Placental epithelial cell (primary cell): ENCODE results near the gene FCER1G. TPM values are rescaled to one million over a fixed set of nuclear protein-coding genes. Genes with fewer than 3 reads are reported as not detected.

ENCODE experiments used
- total RNA-seq: library from RNA; depleted of rRNA; stranded (reverse); fragments of >200 nt; gene quantifications from 2 replicates; pipeline ENCODE4 v1.2.3, GENCODE V29; 2012

The FCER1G gene
- 0.39 and 0.65 TPM in 2 replicates for total RNA-seq

GRCh38 chr1:161215076-161215475 is at the start of gene FCER1G:
Gene FCER1G (plus strand): TSS chr1:161215295. CDS start chr1:161215322, 27 bp downstream.

DNA sequence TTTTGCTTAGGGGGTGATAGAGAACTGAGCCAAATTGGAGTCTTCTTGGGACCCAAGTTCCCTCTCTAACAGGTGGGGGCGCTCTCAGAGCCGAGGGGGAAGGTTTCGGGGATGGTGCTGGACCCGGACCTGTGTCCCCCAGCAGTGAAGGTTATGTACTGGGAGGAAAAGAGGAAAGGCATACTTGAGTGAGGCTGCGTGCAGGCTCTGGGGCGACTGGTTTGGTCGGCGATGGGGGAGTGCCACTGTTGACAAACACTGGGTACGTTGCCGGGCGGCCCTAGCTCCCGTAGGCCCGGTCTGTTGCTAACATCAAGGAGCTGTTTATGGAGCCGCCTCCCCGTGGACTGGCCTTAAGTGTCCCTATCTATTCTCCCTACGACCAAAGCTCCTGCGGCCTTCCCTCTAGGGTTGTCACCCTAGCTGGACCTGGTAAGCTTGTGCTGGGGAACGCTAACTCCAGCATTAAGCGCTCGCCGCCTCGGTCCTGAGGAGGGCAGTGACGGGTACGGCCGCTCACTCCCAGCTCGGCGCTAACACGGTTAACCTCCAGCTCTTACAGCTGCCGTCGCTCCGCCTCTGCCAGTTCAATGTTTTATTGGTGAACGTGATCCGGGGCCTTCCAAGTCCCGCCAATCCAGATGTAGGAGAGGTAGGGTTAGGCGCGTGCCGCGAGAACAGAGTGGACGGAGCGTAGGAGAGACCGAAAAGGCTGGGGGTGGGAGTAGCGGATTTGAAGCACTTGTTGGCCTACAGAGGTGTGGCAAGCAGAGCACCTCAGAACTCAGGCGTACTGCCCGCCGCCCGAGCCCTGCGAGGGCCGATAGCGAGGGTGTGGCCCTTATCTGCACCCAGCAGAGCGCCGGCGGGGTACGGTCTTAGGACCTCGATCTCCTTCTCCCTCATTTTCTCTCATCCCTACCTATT is 49.1 kb upstream of the FCER1G start, which contains the start of gene PPOX:
Gene PPOX (plus strand): TSS at position 685 of the 927 bp plus-strand sequence. CDS start 422 bp downstream, outside the sequence.

GRCh38 chr1:161177112-161177935 is 37.8 kb upstream of the FCER1G start, which contains the start of gene B4GALT3:
Gene B4GALT3 (minus strand): TSS chr1:161177507. CDS start chr1:161176060, 1,447 bp downstream.

DNA sequence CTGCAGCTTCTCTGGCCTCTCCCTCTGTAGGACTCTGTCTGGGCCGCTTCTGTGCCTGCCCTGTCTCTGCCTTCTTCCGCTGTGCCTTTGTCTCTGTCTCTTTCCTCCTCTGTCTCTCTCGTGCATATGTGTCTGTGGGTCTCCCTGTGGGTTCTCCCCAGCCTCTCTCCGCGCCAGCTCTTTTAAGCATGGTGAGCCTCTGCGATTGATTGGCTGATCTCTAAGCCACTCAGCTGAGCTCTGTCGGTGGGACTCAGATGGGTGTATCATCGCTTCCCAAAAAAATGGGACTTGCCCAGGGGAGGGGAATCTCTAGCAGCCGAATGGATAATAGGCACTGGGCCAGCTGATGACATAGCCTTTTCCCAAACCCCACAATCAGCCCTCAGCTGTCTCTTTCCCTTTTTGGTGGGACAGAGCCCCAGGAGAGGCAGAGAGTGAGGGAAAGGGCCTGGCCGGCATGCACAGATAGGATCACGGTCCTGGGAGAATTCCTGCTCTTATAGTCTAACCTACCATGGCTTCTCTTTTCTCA is 16.1 kb upstream of the FCER1G start, which contains the start of gene ADAMTS4:
Gene ADAMTS4 (minus strand): TSS at position 158 of the 535 bp plus-strand sequence. CDS start 427 bp downstream, outside the sequence.

GRCh38 chr1:161201836-161202712 is 13.0 kb upstream of the FCER1G start, which contains the start of gene NDUFS2:
Gene NDUFS2 (plus strand): TSS chr1:161202367. CDS start chr1:161202386, 19 bp downstream.

GRCh38 chr1:161225534-161226319 is 10.6 kb downstream of the FCER1G start, which contains the start of gene TOMM40L:
Gene TOMM40L (plus strand): TSS chr1:161226060. CDS start chr1:161226490, 430 bp downstream.

DNA sequence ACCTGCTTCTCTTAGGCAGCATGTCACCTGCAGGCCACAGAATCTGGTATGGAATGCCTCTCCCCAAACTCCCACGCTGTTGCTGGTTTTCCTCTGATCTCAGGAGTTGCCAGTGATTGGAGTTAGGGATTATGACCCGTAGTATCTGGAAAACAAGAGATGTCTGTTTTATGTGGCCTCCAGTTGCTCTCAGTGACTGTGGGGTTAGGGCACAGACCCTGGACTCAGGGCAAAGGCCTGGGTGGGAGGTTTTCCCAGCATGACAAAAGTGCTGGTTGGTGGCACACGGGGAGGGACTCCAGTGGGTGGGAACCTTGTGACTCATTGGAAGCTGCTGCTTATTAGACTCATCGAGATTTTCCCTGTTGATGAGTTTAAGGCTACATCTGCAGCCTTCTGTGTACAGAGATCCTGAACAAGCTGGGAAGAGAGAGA is 23.0 kb downstream of the FCER1G start, which contains the start of gene NR1I3:
Gene NR1I3 (minus strand): TSS at position 165 of the 435 bp plus-strand sequence. CDS start 1,638 bp downstream, outside the sequence.

DNA sequence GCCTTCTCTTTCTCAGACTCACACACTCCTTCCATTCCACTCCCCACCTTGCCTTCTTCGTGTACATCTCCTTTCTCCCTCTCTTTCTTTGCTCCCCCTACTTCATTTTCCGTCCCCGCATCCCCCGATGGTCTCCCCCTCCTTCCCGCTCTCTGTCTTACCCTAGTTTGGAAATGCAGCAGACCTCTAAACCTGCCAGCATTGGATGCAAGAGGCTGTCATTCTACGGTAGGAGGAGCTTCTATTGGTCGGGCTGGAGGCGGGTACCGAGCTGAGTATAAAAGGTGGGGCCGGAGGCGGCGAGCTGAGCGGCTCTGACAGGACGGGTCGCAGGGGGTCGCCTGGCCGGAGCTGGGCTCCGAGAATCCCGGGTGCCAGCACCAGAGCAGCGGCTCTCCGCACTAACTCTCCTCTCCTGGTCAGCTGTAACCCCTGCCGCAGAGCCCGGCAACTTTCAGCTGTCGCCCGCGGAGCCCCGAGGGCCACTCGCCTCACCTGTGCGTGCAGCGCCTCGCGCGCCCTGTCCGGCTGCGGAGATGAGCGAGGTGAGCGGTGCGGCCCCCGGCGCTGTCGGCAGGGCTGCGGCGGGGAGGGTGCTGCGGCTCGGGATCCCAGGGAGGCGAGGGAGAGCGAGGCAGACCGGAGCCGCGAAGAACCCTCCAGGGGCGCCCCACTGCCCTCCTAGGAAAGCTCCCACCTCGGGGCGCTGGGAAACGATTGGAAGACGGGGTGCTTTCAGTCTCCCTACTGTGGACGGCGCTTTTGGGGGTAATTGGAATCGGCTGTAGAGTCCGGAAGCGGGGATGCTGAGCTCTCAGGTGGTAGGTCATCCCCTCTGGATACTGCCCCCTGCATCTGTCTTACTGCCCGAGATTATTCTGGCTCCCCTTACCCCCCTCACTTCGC is 43.6 kb downstream of the FCER1G start, which contains the start of gene PCP4L1:
Gene PCP4L1 (plus strand): TSS at position 307 of the 906 bp plus-strand sequence. CDS start 230 bp downstream, at position 537.

Other genes starting within 250 kb of the FCER1G start
- 107 and 238 TPM in 2 replicates for gene F11R, start 194.1 kb upstream of the FCER1G start, total RNA-seq
- 57.7 and 112 TPM in 2 replicates for gene TSTD1, start 176.3 kb upstream of the FCER1G start, total RNA-seq
- gene USF1, start 169.3 kb upstream of the FCER1G start, total RNA-seq: 69.6 and 112 TPM in 2 replicates
- 1.2 and 2.5 TPM in 2 replicates for gene ARHGAP30, start 145.4 kb upstream of the FCER1G start, total RNA-seq
- gene NECTIN4, start 125.7 kb upstream of the FCER1G start, total RNA-seq: 47.5 and 187 TPM in 2 replicates
- gene KLHDC9, start 116.9 kb upstream of the FCER1G start, total RNA-seq: 2.4 and 3.5 TPM in 2 replicates
- 14.6 and 17.7 TPM in 2 replicates for gene PFDN2, start 97.3 kb upstream of the FCER1G start, total RNA-seq
- 34.2 and 36.9 TPM in 2 replicates for gene NIT1, start 97.2 kb upstream of the FCER1G start, total RNA-seq
- gene DEDD, start 82.6 kb upstream of the FCER1G start, total RNA-seq: 40.0 and 45.1 TPM in 2 replicates
- 61.9 and 103 TPM in 2 replicates for gene UFC1, start 61.3 kb upstream of the FCER1G start, total RNA-seq
- 13.7 and 18.4 TPM in 2 replicates for gene USP21, start 55.8 kb upstream of the FCER1G start, total RNA-seq
- 13.8 and 16.9 TPM in 2 replicates for gene PPOX, start 48.9 kb upstream of the FCER1G start, total RNA-seq
- gene B4GALT3, start 37.8 kb upstream of the FCER1G start, total RNA-seq: 23.6 and 43.4 TPM in 2 replicates
- gene ADAMTS4, start 16.2 kb upstream of the FCER1G start, total RNA-seq: under 0.01 TPM in 1 of 2 replicates, not detected in the other
- 72.1 and 83.2 TPM in 2 replicates for gene NDUFS2, start 12.9 kb upstream of the FCER1G start, total RNA-seq
- not detected in 2 replicates for gene APOA2, start 8.3 kb downstream of the FCER1G start, total RNA-seq
- gene TOMM40L, start 10.8 kb downstream of the FCER1G start, total RNA-seq: 5.5 and 11.5 TPM in 2 replicates
- gene NR1I3, start 22.9 kb downstream of the FCER1G start, total RNA-seq: not detected in 2 replicates
- not detected in 2 replicates for gene PCP4L1, start 43.5 kb downstream of the FCER1G start, total RNA-seq
- gene MPZ, start 94.7 kb downstream of the FCER1G start, total RNA-seq: 0.33 and 1.6 TPM in 2 replicates
- 19.6 and 61.5 TPM in 2 replicates for gene SDHC, start 99.1 kb downstream of the FCER1G start, total RNA-seq
- gene CFAP126, start 152.6 kb downstream of the FCER1G start, total RNA-seq: not detected in 2 replicates